Skeletal muscle satellite cell (primary cell): ENCODE measurements around the gene KRTAP4-12.

Source experiments
- H3K27me3 ChIP-seq: 2 replicates; pipeline ENCODE4 v1.7.0; 2013; ENCODE audit warnings: low read length; ENCODE audit not compliant: control insufficient read depth, insufficient read depth
- H3K36me3 ChIP-seq: 2 replicates; pipeline ENCODE4 v1.7.0; 2013; ENCODE audit warnings: mild to moderate bottlenecking, control low read depth, low read length; ENCODE audit not compliant: insufficient read depth
- H3K4me1 ChIP-seq: 2 replicates; pipeline ENCODE4 v1.7.0; 2013; ENCODE audit warnings: low read length; ENCODE audit not compliant: control insufficient read depth, insufficient read depth
- H3K4me2 ChIP-seq: 2 replicates; pipeline ENCODE4 v1.7.0; 2013; ENCODE audit warnings: mild to moderate bottlenecking, low read length
- H3K4me3 ChIP-seq: 2 replicates; pipeline ENCODE4 v1.7.0; 2013; ENCODE audit warnings: low read length
- H3K9ac ChIP-seq: 2 replicates; pipeline ENCODE4 v1.7.0; 2013; ENCODE audit warnings: mild to moderate bottlenecking, low read depth, low read length, moderate library complexity
- H3K9me3 ChIP-seq: replicated peaks from 2 replicates; pipeline ENCODE4 v1.7.0; 2013; ENCODE audit warnings: mild to moderate bottlenecking, control low read depth, low read length

KRTAP4-12 gene

DNA sequence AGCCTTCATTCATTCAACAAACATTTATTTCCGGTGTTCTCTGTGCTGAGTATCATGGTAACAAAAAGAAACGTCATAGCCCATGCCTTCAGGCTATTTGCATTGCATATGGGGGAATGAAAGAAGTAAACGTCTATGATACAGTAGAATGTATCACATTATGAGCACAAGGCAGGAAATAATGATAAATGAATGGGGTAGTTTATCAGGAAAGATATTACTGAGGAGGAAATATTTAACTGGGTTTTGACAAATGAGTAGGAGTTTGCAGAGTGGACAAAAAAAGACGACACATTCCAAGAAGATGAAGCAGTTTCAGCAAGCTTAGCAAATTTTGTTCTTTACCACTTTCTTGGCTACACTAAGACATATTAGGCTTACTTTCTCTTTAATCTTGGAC lies 41.4 kb downstream of the KRTAP4-12 start:
- H3K9me3 ChIP-seq: no peaks in the 10 kb centered on the region
- H3K27me3 ChIP-seq: no peaks in the 10 kb centered on the region
- no peak overlapping the region for H3K4me2 ChIP-seq
- peaks cover 20% of the 10 kb centered on the region for H3K4me1 ChIP-seq
- no peaks in the 10 kb centered on the region for H3K36me3 ChIP-seq
- no peak overlapping the region for H3K4me3 ChIP-seq
- H3K9ac ChIP-seq: no peak overlapping the region

DNA sequence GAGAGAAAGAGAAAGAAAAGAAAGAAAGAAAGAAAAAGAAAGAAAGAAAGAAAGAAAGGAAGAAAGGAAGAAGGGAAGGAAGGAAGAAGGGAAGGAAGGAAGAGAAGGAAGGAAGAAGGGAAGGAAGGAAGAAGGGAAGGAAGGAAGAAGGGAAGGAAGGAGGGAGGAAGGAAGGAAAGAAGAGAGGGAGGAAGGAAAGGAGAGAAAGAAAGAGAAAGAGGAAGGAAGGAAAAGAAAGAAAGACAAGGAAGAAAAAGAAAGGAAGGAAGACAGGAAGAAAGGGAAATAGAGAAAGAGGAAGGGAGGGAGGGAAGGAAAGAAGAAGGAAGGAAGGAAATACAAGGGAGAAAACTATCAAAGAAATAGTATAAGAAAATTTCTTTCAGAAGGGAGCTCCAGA lies 47.2 kb downstream of the KRTAP4-12 start:
- no peaks in the 10 kb centered on the region for H3K27me3 ChIP-seq
- H3K4me2 ChIP-seq: no peak overlapping the region
- H3K4me1 ChIP-seq: peaks cover under 1% of the 10 kb centered on the region
- H3K9ac ChIP-seq: no peak overlapping the region
- H3K36me3 ChIP-seq: no peaks in the 10 kb centered on the region
- H3K4me3 ChIP-seq: no peak overlapping the region
- no peaks in the 10 kb centered on the region for H3K9me3 ChIP-seq

DNA sequence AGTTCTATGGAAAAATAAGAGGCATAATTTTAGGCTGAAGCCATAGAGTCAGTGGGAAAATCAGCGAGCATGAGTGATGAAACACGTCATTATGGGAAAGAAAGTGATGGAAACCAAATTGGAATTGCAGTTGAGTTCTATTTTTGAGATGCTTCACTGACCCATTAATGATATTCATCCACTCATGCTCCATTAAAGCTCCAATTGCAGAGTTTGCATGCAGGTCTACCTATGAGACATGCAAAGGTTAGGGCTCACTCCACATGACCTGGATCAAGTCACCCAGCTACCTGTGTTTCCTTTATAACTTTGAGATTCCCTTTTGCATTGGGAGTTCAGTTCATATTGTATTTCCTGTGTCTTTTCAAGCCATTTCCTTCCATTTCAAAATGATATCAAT lies 50.3 kb downstream of the KRTAP4-12 start:
- Histone ChIP-seq H3K27me3 (no peaks in the 10 kb centered on the region), H3K9me3 (no peaks in the 10 kb centered on the region), H3K4me3 (no peak overlapping the region), H3K4me1 (peaks cover 4% of the 10 kb centered on the region), H3K4me2 (no peak overlapping the region), H3K9ac (no peak overlapping the region), H3K36me3 (no peaks in the 10 kb centered on the region)
